HCT116 (cell line): ENCODE measurements around the gene MDM2. TPM values are rescaled to one million over a fixed set of nuclear protein-coding genes. Genes with fewer than 3 reads are reported as not detected.

Experiments
- ATAC-seq: fragments of 200-7000 bp; cut with Tn5 transposase; 2 replicates; pipeline ENCODE4 v1.9.1; 2020; ENCODE audit warnings: mild to moderate bottlenecking, moderate library complexity
- BruUV-seq: library from RNA; stranded (reverse); fragments of 400-500 nt; replicated peaks from 2 replicates; lab custom pipeline; 2021; lab: Mats Ljungman, UMichigan
- CTCF ChIA-PET: fragments of 300-600 bp; sonication (Branson Sonifier 250); formaldehyde crosslinking; loops from one replicate; lab custom pipeline; 2021; ENCODE audit warnings: antibody characterized with exemption; lab: Charles Lee
- POLR2A ChIA-PET: fragments of 300-600, 350-600 bp; sonication (Branson Sonifier 250); formaldehyde crosslinking; loops from one replicate; lab custom pipeline; 2021; ENCODE audit warnings: antibody characterized with exemption; lab: Charles Lee
- RAD21 ChIA-PET, 2 experiments: fragments of 300-600 bp; sonication (Branson Sonifier 250); formaldehyde crosslinking; loops; one replicate each; lab custom pipeline; 2023; ENCODE audit warnings: low total read pairs in 2 of 2; ENCODE audit not compliant: uncharacterized antibody in 2 of 2, unreplicated experiment in 2 of 2, low non-redundant PET in 1 of 2; lab: Charles Lee
- DNase-seq: peaks from one replicate; pipeline ENCODE4 v3.0.0-alpha.2; 2010; ENCODE audit warnings: low read depth, low spot score
- H2AFZ ChIP-seq: fragments of 200-600 bp; shearing (Covaris generic), sonication (generic); 2 replicates; pipeline ENCODE4 v1.6.1; 2017; ENCODE audit warnings: low read depth, mixed run types, mixed read lengths, antibody characterized with exemption, low read length; ENCODE audit not compliant: poor library complexity, severe bottlenecking
- H3K27ac ChIP-seq: 2 replicates; pipeline ENCODE4 v1.5.1; 2012; ENCODE audit warnings: low read depth, low read length
- H3K27me3 ChIP-seq: fragments of 200-600 bp; sonication (generic); 2 replicates; pipeline ENCODE4 v1.6.1; 2016; ENCODE audit warnings: mixed run types, low read length, mixed read lengths; ENCODE audit not compliant: insufficient read depth
- H3K36me3 ChIP-seq, 2 experiments: fragments of 200-500 bp in 1 of 2; fragments of 200-600 bp in 1 of 2; sonication (Bioruptor generic) in 1 of 2; sonication (generic) in 1 of 2; 2 replicates each; pipeline versions ENCODE4 v1.5.1 to v1.6.1; 2014 to 2016; ENCODE audit warnings: low read length in 2 of 2, inconsistent platforms in 1 of 2, mixed read lengths in 1 of 2, mixed run types in 1 of 2; ENCODE audit not compliant: insufficient read depth in 2 of 2, control insufficient read depth in 1 of 2
- H3K4me1 ChIP-seq, 2 experiments: fragments of 200-600 bp in 1 of 2; sonication (generic) in 1 of 2; 2 replicates each; pipeline versions ENCODE4 v1.5.1 to v1.6.1; 2012 to 2017; ENCODE audit warnings: low read length in 2 of 2, inconsistent platforms in 1 of 2, mild to moderate bottlenecking in 1 of 2, mixed read lengths in 1 of 2, mixed run types in 1 of 2, moderate library complexity in 1 of 2; ENCODE audit not compliant: insufficient read depth in 2 of 2, control insufficient read depth in 1 of 2
- H3K4me2 ChIP-seq: fragments of 200-600 bp; sonication (generic); 2 replicates; pipeline ENCODE4 v1.6.1; 2017; ENCODE audit warnings: mixed run types, low read length, mixed read lengths
- H3K4me3 ChIP-seq, 2 experiments: fragments of 200-600 bp in 1 of 2; sonication (generic) in 1 of 2; replicated peaks in 1 of 2; 2 replicates each; pipeline ENCODE4 v1.5.1; 2011 to 2016; ENCODE audit warnings: low read length in 2 of 2, control low read depth in 1 of 2, low read depth in 1 of 2, mild to moderate bottlenecking in 1 of 2, mixed read lengths in 1 of 2, mixed run types in 1 of 2
- H3K79me2 ChIP-seq: fragments of 200-600 bp; sonication (generic); 2 replicates; pipeline ENCODE4 v1.6.1; 2017; ENCODE audit warnings: mild to moderate bottlenecking, mixed run types, low read length, moderate library complexity, mixed read lengths; ENCODE audit not compliant: insufficient read depth
- H3K9ac ChIP-seq: fragments of 200-600 bp; sonication (generic); 2 replicates; pipeline ENCODE4 v1.6.1; 2016; ENCODE audit warnings: low read length, mixed read lengths
- H3K9me2 ChIP-seq: fragments of 200-600 bp; sonication (generic), shearing (Covaris generic); 2 replicates; pipeline ENCODE4 v1.6.1; 2017; ENCODE audit warnings: mixed run types, mild to moderate bottlenecking, moderate library complexity; ENCODE audit not compliant: insufficient read depth
- H3K9me3 ChIP-seq, 2 experiments: fragments of 200-500 bp in 1 of 2; fragments of 200-600 bp in 1 of 2; sonication (Bioruptor generic) in 1 of 2; sonication (generic) in 1 of 2; 2 replicates each; pipeline ENCODE4 v1.6.1; 2014 to 2017; ENCODE audit warnings: low read length in 2 of 2, mixed read lengths in 2 of 2, inconsistent platforms in 1 of 2, low read depth in 1 of 2, mild to moderate bottlenecking in 1 of 2, mixed run types in 1 of 2, moderate library complexity in 1 of 2; ENCODE audit not compliant: control insufficient read depth in 1 of 2, insufficient read depth in 1 of 2
- H4K20me1 ChIP-seq: fragments of 200-600 bp; sonication (generic), shearing (Covaris generic); 2 replicates; pipeline ENCODE4 v1.6.1; 2017; ENCODE audit warnings: mixed run types, mild to moderate bottlenecking, moderate library complexity; ENCODE audit not compliant: insufficient read depth
- CBX3 ChIP-seq: IDR thresholded peaks from 2 replicates; pipeline ENCODE4 v1.6.1; 2012; ENCODE audit warnings: low read depth
- ELF1 ChIP-seq: IDR thresholded peaks from 2 replicates; pipeline ENCODE4 v1.6.1; 2012; ENCODE audit warnings: low read depth, borderline replicate concordance
- EZH2 ChIP-seq: fragments of 200-600 bp; sonication (generic); IDR thresholded peaks from 2 replicates; pipeline ENCODE4 v1.6.1; 2017; ENCODE audit warnings: antibody characterized with exemption, mixed run types
- JUND ChIP-seq: IDR thresholded peaks from 2 replicates; pipeline ENCODE4 v1.6.1; 2012
- RAD21 ChIP-seq: IDR thresholded peaks from 2 replicates; pipeline ENCODE4 v1.6.1; 2012; ENCODE audit warnings: low read depth, mild to moderate bottlenecking
- REST ChIP-seq: IDR thresholded peaks from 2 replicates; pipeline ENCODE4 v1.6.1; 2012; ENCODE audit warnings: low read depth
- SIN3A ChIP-seq: IDR thresholded peaks from 2 replicates; pipeline ENCODE4 v1.6.1; 2012; ENCODE audit warnings: low read depth
- SP1 ChIP-seq: IDR thresholded peaks from 2 replicates; pipeline ENCODE4 v1.6.1; 2012; ENCODE audit warnings: low read depth
- SRF ChIP-seq: IDR thresholded peaks from 2 replicates; pipeline ENCODE4 v1.6.1; 2012; ENCODE audit warnings: low read depth
- TCF7L2 ChIP-seq: IDR thresholded peaks from 2 replicates; pipeline ENCODE4 v1.7.0; 2011; ENCODE audit warnings: borderline replicate concordance, inconsistent platforms; ENCODE audit not compliant: insufficient read depth, insufficient read length; ENCODE audit errors: extremely low read depth
- YY1 ChIP-seq: IDR thresholded peaks from 2 replicates; pipeline ENCODE4 v1.6.1; 2011; ENCODE audit warnings: low read length, low read depth, moderate library complexity, mild to moderate bottlenecking; ENCODE audit not compliant: insufficient replicate concordance; ENCODE audit errors: extremely low read depth
- ZBTB33 ChIP-seq: IDR thresholded peaks from 2 replicates; pipeline ENCODE4 v1.6.1; 2011; ENCODE audit warnings: mild to moderate bottlenecking, low read length, moderate library complexity; ENCODE audit not compliant: insufficient replicate concordance; ENCODE audit errors: extremely low read depth
- ZFX ChIP-seq: fragments of 450-650 bp; IDR thresholded peaks from 2 replicates; pipeline ENCODE4 v1.6.1; 2017
- ZNF274 ChIP-seq: fragments of 200-500 bp; sonication (Bioruptor generic); IDR thresholded peaks from 2 replicates; pipeline ENCODE4 v1.6.1; 2014; ENCODE audit warnings: mild to moderate bottlenecking, low read depth, low read length, inconsistent platforms
- intact Hi-C: fragments of 100-400 bp; cut with micrococcal nuclease; formaldehyde crosslinking; loops from 2 replicates; pipeline ENCODE4 v1.10.0; 2022
- total RNA-seq: library from RNA; stranded (reverse); gene quantifications from one replicate; pipeline ENCODE4 v1.2.1, GENCODE V29; 2021; ENCODE audit not compliant: unreplicated experiment

MDM2 gene
- total RNA-seq, 1 experiment from 2014 or later = 170 TPM

- Histone ChIP-seq H4K20me1 (no peaks in the 10 kb centered on the region), H3K9me3 (no peaks in the 10 kb centered on the region), H3K79me2 (no peaks in the 10 kb centered on the region), H3K36me3 (peaks cover 3% of the 10 kb centered on the region in 2 experiments; a peak in 2 of 4 replicates), H3K9me2 (no peaks in the 10 kb centered on the region), H3K27me3 (no peaks in the 10 kb centered on the region), H3K27ac (no peak overlapping the region), H2AFZ (no peak overlapping the region), H3K9ac (no peak overlapping the region), H3K4me1 (no peaks in the 10 kb centered on the region), H3K4me2 (no peak overlapping the region), H3K4me3 (no peak overlapping the region)
- POLR2A ChIA-PET = no interaction called here
- TF ChIP-seq ZBTB33 (no peak), ZNF274 (no peak), SIN3A (no peak), ZFX (no peak), TCF7L2 (no peak), SP1 (no peak), RAD21 (no peak), JUND (no peak), SRF (no peak), ELF1 (no peak), REST (no peak), CBX3 (no peak), YY1 (no peak), EZH2 (no peak)
- no peak for DNase-seq
- CTCF ChIA-PET = no interaction called here
- RAD21 ChIA-PET = no interaction called here
- intact Hi-C loops = no loop called here
- no peak for ATAC-seq
- BruUV-seq = no TSS peak
Observed at GRCh38 chr12:68762691-68763090, 45.3 kb upstream of the MDM2 start.
